GM18519 (cell line): ENCODE measurements around the gene MGAT1.
A peak's percentile ranks its signal among the peaks of the same experiment; 100 is the strongest.

Experiments
- ATAC-seq: cut with Tn5 transposase; IDR thresholded peaks from one replicate; pipeline ENCODE4 v1.9.1; 2021; ENCODE audit warnings: mild to moderate bottlenecking, moderate library complexity; ENCODE audit not compliant: unreplicated experiment, low FRiP score

The MGAT1 gene

DNA sequence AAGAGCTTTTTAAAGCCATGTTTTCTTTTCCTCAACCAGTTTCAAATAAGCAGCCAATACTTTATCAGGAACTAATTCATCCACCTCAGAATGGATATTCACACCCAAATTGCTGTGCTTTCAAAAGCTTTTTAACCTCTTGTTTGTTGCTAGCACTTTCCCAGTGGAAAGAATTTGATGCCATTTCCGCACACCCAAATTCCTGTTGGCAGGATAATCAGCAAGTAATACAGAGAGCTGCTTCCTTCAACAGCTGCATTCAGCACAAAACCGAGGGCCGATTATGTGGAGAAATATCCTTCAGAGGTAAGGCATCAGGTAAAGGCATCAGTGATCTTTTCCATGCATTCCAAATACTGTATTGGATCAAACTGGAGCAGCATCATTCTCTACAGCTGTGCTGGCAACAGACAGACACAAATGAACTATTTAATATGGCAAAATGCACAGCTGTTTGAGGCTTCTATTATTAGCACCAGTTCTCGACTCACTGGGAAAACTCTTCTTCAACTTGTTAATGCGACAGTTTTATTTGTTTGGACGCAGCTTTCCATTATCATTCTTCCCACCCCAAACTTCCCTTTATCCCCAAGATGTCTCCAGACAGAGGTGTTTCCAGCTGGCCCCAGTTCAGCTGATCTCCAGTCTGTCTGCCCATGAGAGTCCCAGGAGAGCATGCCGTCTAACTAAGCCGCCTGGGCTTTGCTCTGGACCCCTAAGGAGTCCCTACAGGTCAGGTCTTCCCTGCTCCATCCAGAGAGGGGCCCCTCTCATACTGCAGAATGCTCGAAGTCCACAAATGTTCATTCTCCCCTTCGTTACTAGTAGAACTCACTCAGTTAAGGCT, 22.2 kb upstream of the MGAT1 start:
- no peak for ATAC-seq

DNA sequence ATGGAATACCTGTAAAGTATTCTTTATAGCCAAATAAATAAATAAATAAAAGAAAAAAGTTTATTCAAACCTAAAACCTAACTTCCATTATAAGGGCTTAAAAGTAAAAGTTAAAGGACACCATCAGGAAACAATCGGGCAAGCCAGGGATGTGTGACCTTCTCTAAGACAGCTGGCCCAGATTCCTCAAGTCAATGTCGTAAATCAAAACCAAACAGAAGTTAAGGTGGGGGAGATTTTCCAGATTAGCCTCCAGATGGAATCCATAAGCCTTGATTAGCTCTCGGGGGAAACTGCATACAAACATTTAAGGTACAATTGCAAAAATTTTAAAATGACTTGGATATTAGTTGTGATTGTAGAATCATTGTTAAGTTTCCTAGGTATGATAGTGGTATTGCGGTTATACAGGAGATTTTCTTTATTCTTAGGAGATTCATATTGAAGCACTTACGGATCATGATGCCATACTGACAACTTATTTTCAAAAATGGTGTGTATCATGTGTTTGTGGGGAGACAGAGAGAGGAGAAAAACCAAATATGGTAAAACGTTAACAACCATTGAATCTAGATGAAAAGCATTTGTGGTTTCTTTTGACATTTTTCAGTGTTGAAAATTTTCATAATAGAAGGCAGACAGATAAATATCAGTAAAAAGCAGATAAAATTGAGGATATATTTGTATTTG, 21.5 kb upstream of the MGAT1 start:
- ATAC-seq, result no peak

GRCh38 chr5:180823346-180823745, 20.7 kb upstream of the MGAT1 start:
- ATAC-seq, result no peak

DNA sequence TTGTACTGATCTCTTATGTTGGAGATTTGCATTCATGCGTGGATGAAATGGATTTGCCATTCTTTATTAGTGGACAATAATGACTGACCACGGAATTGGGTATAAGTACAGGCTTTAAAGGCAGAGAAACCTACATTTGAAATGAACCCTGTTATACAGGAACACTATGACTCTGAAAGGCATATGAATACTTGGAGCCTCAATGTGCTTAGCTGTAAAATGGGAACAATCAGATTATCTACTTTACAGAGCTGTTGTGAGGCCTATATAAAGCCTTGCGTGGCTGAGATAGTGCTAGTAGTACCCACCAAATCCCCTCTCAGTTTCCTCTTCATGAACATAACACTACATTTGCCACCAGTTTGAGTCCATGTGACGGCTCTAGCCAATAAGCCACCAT, 18.9 kb upstream of the MGAT1 start:
- ATAC-seq, result no peak

DNA sequence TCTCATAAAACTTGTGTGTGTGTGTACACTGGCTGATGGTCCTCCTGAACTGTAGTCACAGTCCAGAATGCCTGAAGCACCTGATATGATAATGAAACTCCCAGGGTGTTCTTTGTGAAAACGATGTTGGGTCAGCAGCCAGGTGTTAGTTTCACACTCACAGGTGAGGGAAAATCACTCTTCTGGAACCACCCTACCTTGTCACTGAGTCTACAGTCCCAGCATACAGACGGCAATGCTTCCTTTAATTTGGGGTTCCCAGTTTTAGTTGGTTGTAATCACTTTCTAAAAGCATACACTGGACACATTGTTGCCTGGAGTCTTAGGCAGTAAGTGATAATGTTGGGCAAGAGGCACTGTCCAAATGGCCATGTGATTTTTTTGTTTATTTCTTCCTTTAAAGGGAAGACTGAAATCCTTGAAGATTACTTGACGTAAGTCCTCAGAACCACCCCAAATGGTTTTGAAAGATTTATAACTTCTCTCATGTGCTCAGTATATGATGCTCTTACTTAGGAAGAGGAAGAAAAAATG, 18.2 kb upstream of the MGAT1 start:
- peak; percentile 44 for ATAC-seq

GRCh38 chr5:180818677-180819341, 16.2 kb upstream of the MGAT1 start:
- no peak for ATAC-seq

GRCh38 chr5:180817893-180818674, 15.5 kb upstream of the MGAT1 start:
- no peak for ATAC-seq

DNA sequence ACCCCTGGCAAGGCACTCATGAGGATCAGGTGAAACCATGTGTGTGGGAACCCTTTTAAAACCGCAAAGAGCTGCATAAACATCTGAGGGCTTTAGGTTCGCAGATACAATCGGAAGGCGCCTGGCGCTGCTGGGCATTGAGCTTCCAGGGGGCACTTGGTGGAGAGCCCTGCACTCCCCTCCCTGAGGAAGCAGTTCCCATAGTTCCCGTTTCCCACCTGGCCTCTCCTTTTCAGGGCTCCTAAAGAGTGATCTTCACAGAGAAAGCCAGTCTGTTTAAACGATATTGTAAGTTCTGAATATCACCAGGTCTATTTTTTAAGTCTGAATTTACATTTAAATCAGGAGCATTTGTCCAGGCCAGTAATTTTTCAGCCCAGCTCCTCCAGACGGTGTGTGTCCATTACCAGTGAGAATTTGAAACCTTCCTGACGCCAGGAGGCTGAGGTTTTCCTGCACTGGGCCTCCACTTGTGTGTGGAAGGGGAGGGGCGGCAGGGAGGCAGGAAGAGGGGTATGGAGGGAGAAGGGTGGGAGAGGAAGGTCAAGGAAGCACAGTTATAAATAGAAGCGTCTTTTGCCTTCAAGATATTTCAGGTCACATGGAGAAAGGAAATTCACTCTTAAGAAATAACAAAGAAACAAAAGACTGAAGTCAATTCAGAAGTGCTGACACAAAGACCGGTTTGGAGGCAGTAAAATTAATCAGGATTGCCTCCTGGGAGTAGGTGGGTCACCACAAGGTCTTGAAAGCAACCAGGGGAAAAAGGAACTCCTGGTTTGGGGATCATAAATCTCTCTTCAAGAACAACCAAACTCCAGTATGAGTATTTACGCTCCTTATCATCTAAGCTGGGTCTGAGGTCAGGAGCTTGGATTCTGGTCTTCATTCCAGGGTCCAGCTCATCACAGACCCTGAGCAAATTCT, 14.3 kb upstream of the MGAT1 start:
- no peak for ATAC-seq

DNA sequence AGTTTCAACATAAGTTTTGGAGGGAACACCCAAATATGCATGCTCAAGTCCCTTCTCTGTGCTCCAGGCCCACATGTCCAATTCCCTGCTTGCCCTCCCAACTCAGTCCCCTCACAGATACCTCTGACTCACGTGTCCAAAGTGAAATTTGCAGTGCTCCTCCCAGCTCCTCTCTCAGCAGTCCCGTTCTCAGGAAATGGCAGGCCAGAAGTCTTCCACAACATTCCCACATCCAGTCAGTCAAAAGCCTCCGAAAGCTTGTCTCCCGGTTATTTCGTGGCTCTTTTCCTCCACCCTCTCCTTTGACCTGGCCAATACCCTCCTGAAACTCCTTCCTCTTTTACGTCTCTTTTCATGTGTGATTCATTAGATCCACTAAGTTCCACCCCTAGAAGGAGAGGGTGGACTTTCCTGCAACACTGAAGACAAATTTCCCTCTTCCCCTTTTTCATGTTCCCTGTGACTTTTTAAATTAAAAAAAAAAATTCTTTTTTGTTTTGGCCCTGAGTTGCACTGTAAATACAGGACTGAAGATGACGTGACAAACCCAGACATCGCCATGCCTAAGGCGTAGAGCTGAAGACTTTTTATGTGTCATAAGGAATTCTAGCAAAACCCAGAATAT, 12.8 kb upstream of the MGAT1 start:
- no peak for ATAC-seq

DNA sequence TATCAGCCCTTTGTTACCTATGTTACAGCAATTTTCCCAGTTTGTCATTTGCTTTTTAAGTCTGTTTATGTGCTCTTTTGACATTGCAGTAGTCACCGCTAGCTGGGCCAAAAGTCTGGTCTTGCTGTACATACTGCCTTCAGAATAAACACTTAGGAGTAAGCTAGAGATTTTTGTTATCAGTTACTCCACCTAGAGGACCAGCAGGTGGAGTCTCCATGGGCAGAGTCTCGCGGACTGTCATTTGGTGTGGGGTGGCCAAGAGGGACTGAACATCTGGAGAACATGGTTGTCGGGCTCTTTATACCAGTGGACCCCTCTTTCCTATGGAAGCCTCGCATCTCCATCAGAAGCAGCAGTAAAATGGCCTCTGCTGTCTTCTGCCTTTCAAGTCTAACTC, 10.8 kb upstream of the MGAT1 start:
- ATAC-seq, result no peak

- ATAC-seq, result no peak
Observed at GRCh38 chr5:180811623-180812124, 9.1 kb upstream of the MGAT1 start.

DNA sequence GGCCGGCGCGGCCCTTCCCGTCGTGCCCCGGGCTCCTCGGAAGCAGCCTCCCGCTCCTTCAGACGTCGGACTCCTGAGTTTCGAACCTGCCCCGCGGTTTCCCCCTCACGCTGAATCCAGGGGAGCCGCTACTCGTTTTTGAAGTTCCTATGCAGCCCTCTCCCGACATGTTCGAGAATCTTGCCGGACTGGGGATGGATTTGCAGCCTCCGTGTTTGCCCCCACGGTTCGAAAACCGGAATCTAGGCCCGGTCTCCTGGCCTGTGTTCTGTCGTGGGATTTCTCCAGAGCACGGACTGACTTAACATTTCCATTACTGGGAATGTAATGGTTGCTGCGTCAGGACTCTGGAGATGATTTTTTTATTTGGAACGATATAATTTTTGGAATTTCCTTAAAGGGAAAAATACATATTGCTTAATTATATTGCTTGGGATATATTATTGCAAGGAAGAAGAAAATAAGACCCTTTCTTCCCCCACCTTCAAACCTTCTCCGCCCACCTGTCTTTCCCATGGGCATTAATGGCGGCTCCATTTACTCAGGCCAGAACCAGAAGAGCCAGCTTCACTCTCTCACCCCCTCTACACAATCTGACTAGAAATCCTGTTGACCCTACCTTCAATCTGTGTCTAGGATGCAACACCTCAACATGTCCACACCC, 8.5 kb upstream of the MGAT1 start:
- no peak for ATAC-seq

GRCh38 chr5:180810210-180810958, 7.8 kb upstream of the MGAT1 start:
- ATAC-seq, result peak; percentile 39

- peak; percentile 33 for ATAC-seq
Observed at GRCh38 chr5:180809403-180810209, 7.0 kb upstream of the MGAT1 start.

DNA sequence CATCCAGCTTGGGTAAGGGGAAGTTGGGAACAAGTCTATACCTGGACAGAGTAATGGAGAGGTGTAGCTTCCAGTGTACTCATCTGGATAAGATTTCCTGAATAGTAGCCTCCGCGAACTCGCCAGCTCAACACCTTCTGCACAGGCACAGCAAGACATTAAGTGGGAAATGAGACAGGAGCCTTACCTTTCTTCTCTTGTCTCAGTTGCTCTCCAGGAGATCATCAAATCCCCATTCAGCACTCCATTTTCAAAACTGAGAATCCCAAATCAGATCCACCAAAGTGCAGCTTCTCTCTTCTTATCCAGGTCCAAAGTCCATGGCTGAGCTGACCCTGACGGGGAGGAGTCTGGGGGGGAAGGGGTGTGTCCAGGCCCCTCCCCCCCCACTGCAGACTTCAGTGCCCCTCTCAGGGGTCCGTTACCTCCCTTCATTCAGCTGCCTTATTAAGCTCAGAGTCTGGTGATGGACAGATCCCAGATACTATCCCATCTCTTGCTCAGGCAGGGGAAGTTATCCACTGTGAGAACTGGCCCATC, 5.9 kb upstream of the MGAT1 start:
- no peak for ATAC-seq

DNA sequence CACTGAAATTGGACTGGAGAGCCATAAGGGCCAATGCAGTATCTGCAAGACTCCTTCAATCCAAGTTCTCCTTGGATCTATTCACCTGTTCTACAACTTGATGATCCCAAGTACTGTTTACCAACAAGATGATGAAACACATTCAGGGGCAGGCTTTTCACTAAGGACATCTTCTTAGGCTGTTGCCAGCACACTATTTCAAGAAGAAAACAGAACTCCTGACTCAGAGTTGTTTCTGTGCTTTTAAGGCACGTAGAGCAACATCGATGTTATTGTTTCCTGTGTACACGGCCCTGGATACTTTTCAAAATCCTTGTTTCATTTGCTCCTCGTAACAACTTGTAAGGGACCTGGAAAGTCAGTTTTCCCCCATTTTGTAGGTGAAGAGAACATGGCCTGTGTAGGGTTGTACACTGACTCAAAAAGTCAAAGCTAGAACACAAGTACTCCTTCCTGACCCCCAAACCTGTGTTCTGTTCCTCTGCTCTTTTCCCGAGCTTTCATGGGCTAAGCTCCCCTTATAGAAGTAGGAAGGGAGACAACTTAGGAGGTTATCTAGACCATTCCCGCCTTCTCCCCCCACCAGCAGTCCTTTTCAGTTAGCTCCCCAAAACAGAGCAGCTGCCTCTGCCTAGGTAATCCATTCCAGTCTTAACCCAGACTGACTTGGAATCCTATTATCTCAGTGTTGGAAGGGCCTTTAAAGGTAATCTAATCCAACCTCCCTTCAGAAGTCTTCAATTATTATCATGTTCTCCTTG, 5.2 kb upstream of the MGAT1 start:
- no peak for ATAC-seq
